Stimulated activated naive CD4-positive, alpha-beta T cell (primary cell): Measurements from ENCODE around the gene LRRC28.

Experiments used
- DNase-seq, 6 experiments: peaks; one replicate each; lab custom pipeline; 2025; lab: John Stamatoyannopoulos, UW

Gene LRRC28

GRCh38 chr15:99435113-99435695 lies 183.9 kb downstream of the LRRC28 start:
- no peak for DNase-seq

- no peak for DNase-seq
These were observed 184.7 kb downstream of the LRRC28 start for GRCh38 chr15:99435877-99436541.

GRCh38 chr15:99436542-99437314 lies 185.4 kb downstream of the LRRC28 start:
- DNase-seq = no peak

GRCh38 chr15:99437315-99438223 lies 186.3 kb downstream of the LRRC28 start:
- no peak for DNase-seq

- DNase-seq = no peak
These were observed 186.9 kb downstream of the LRRC28 start for GRCh38 chr15:99438224-99438585.

- DNase-seq = peak in 4 of 6 experiments; percentile 19 to 28 (median 26)
These were observed 187.6 kb downstream of the LRRC28 start for GRCh38 chr15:99438691-99439523.

- no peak for DNase-seq
These were observed 188.2 kb downstream of the LRRC28 start for GRCh38 chr15:99439524-99439835.

- no peak for DNase-seq
These were observed 188.7 kb downstream of the LRRC28 start for GRCh38 chr15:99440029-99440428.
